Natural killer cell (primary cell): Measurements from ENCODE around the gene ZFP92. TPM values are rescaled to one million over a fixed set of nuclear protein-coding genes. Genes with fewer than 3 reads are reported as not detected.

ENCODE experiments used
- ATAC-seq, 3 donors: fragments of 150-1000 bp in 2 of 3; fragments of 200-7000 bp in 1 of 3; cut with Tn5 transposase; 1 replicate in 1 of 3; 2 replicates in 2 of 3; pipeline ENCODE4 v1.10.0; 2021; ENCODE audit warnings: mild to moderate bottlenecking in 2 of 3, moderate library complexity in 2 of 3
- DNase-seq, 2 donors: peaks; one replicate each; pipeline versions ENCODE4 v3.0.0 to v3.0.0-alpha.2; 2013 to 2021; ENCODE audit warnings: mixed read lengths in 1 of 2
- H3K27ac ChIP-seq: one replicate; pipeline ENCODE4 v1.5.1; 2013; ENCODE audit warnings: mild to moderate bottlenecking, low read length
- H3K27me3 ChIP-seq: one replicate; pipeline ENCODE4 v1.6.1; 2013; ENCODE audit warnings: low read length; ENCODE audit not compliant: control insufficient read depth, insufficient read depth
- H3K36me3 ChIP-seq: one replicate; pipeline ENCODE4 v1.6.1; 2013; ENCODE audit warnings: low read length; ENCODE audit not compliant: control insufficient read depth, insufficient read depth
- H3K4me1 ChIP-seq: one replicate; pipeline ENCODE4 v1.6.1; 2013; ENCODE audit warnings: low read length; ENCODE audit not compliant: control insufficient read depth, insufficient read depth
- H3K4me3 ChIP-seq: one replicate; pipeline ENCODE4 v1.5.1; 2013; ENCODE audit warnings: low read length
- H3K9me3 ChIP-seq: one replicate; pipeline ENCODE4 v1.6.1; 2013; ENCODE audit warnings: low read length; ENCODE audit not compliant: control insufficient read depth, insufficient read depth
- H3K27ac Mint-ChIP-seq, 2 donors: one replicate each; pipeline ENCODE4 v1.8.0; 2022; ENCODE audit warnings: mild to moderate bottlenecking in 2 of 2, mixed read lengths in 2 of 2, moderate library complexity in 1 of 2
- H3K27me3 Mint-ChIP-seq, 2 donors: one replicate each; pipeline ENCODE4 v1.8.0; 2022; ENCODE audit warnings: low read depth in 2 of 2, mixed read lengths in 2 of 2
- H3K36me3 Mint-ChIP-seq: one replicate; pipeline ENCODE4 v1.8.0; 2022; ENCODE audit warnings: mixed read lengths
- H3K4me1 Mint-ChIP-seq, 2 donors: one replicate each; pipeline ENCODE4 v1.8.0; 2022; ENCODE audit warnings: mixed read lengths in 2 of 2
- H3K4me3 Mint-ChIP-seq: one replicate; pipeline ENCODE4 v1.8.0; 2022; ENCODE audit warnings: mild to moderate bottlenecking, moderate library complexity, mixed read lengths
- H3K9me3 Mint-ChIP-seq, 2 donors: one replicate each; pipeline ENCODE4 v1.8.0; 2022; ENCODE audit warnings: mixed read lengths in 2 of 2
- WGBS: methylation state at CpG from one replicate; pipeline ENCODE4 v1.1.7; 2013; ENCODE audit warnings: missing lambda C conversion rate; ENCODE audit not compliant: insufficient coverage; 5-methylcytosine and 5-hydroxymethylcytosine counted together
- intact Hi-C: fragments of 100-400 bp; cut with micrococcal nuclease; formaldehyde crosslinking; loops from one replicate; pipeline ENCODE4 v1.14.2; 2022
- total RNA-seq, 4 donors: library from RNA; stranded (reverse); fragments of 120-200 nt in 1 of 4; gene quantifications; one replicate each; pipeline versions ENCODE4 v1.2.3 to v1.2.4, GENCODE V29; 2013 to 2022
- TF ChIP-seq, protein P1 (sequence below): fragments of 200-600 bp; IDR thresholded peaks from one replicate; pipeline ENCODE4 v1.8.0; 2022; ENCODE audit warnings: antibody characterized with exemption

The ZFP92 gene
- total RNA-seq, 3 donors from 2014 or later (not counting 1 experiment from before 2014, with no cell fraction given): 1.6 to 3.3 (median 2.9) TPM

DNA sequence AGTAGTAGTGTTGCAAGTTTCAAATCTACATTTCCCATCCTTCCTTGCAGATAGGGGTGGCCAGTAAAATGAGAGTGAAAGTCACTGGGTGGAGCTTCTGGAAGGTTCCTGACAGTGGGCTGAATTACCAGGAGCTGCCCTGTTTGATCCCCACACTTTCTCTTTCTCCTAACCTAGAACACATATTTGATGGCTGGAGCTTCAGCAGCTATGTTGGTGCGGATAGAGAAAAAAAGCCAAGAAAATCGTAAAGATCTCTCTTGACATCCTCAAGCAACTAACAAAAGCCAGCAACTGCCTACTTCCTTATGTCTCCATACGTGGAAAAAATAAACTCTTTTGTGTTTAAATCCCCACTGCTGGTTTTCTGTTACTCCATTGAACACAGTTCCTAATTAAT lies 45.2 kb upstream of the ZFP92 start:
- H3K27ac ChIP-seq: no peak overlapping the region
- Mint-ChIP-seq H3K4me3 (no peak overlapping the region), H3K27ac (no peak overlapping the region), H3K27me3 (peaks cover 3 to 42% of the 10 kb centered on the region in 2 donors), H3K4me1 (no peaks in the 10 kb centered on the region), H3K9me3 (no peaks in the 10 kb centered on the region), H3K36me3 (no peaks in the 10 kb centered on the region)
- 100% methylated on average over 1 of the region's 3 CpGs for WGBS
- no peak overlapping the region for H3K4me3 ChIP-seq
- H3K27me3 ChIP-seq: no peaks in the 10 kb centered on the region
- H3K9me3 ChIP-seq: no peaks in the 10 kb centered on the region
- TF ChIP-seq, protein P1, sequence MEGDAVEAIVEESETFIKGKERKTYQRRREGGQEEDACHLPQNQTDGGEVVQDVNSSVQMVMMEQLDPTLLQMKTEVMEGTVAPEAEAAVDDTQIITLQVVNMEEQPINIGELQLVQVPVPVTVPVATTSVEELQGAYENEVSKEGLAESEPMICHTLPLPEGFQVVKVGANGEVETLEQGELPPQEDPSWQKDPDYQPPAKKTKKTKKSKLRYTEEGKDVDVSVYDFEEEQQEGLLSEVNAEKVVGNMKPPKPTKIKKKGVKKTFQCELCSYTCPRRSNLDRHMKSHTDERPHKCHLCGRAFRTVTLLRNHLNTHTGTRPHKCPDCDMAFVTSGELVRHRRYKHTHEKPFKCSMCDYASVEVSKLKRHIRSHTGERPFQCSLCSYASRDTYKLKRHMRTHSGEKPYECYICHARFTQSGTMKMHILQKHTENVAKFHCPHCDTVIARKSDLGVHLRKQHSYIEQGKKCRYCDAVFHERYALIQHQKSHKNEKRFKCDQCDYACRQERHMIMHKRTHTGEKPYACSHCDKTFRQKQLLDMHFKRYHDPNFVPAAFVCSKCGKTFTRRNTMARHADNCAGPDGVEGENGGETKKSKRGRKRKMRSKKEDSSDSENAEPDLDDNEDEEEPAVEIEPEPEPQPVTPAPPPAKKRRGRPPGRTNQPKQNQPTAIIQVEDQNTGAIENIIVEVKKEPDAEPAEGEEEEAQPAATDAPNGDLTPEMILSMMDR: no peak
- ATAC-seq (no peak), DNase-seq (no peak)
- intact Hi-C loops: no loop called here
- H3K36me3 ChIP-seq: no peaks in the 10 kb centered on the region
- no peaks in the 10 kb centered on the region for H3K4me1 ChIP-seq

DNA sequence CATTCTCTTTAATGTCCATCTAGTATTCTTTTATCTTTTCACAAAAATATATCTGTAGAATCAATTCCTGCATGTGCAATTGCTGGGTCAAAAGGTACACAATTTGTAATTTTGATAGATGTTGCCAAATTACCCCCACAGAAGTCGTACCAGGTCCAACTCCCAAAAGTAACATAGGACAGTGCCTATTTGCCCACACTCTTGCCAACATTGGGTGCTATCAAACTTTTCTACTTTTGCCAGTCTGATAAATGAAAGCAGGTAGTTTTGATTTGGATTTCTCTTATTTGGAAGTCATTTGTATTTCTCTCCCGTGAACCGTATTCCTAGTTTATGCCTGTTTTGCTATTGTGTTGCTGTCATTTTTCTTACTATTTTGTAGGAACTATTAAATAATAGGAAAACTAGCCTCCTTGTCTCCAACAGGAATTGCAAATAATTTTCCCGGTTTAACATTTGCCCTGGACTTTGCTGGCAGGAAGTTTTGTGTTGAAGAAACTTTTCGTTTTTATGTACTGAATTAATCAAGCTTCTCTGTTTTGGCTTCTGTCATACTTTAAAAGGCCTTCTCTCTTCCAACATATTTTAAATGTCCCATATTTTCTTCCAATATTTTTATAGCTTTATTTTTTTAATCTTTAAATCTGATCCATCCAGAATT lies 44.3 kb upstream of the ZFP92 start:
- H3K4me3 ChIP-seq: no peak overlapping the region
- Mint-ChIP-seq H3K36me3 (no peaks in the 10 kb centered on the region), H3K4me1 (no peaks in the 10 kb centered on the region), H3K9me3 (no peaks in the 10 kb centered on the region), H3K27me3 (peaks cover 3 to 42% of the 10 kb centered on the region in 2 donors), H3K27ac (no peak overlapping the region), H3K4me3 (no peak overlapping the region)
- no peaks in the 10 kb centered on the region for H3K27me3 ChIP-seq
- 100% methylated on average over 1 of the region's 5 CpGs for WGBS
- DNase-seq (no peak), ATAC-seq (no peak)
- H3K27ac ChIP-seq: no peak overlapping the region
- intact Hi-C loops: no loop called here
- H3K4me1 ChIP-seq: no peaks in the 10 kb centered on the region
- no peaks in the 10 kb centered on the region for H3K36me3 ChIP-seq
- no peaks in the 10 kb centered on the region for H3K9me3 ChIP-seq
- TF ChIP-seq, protein P1: no peak

DNA sequence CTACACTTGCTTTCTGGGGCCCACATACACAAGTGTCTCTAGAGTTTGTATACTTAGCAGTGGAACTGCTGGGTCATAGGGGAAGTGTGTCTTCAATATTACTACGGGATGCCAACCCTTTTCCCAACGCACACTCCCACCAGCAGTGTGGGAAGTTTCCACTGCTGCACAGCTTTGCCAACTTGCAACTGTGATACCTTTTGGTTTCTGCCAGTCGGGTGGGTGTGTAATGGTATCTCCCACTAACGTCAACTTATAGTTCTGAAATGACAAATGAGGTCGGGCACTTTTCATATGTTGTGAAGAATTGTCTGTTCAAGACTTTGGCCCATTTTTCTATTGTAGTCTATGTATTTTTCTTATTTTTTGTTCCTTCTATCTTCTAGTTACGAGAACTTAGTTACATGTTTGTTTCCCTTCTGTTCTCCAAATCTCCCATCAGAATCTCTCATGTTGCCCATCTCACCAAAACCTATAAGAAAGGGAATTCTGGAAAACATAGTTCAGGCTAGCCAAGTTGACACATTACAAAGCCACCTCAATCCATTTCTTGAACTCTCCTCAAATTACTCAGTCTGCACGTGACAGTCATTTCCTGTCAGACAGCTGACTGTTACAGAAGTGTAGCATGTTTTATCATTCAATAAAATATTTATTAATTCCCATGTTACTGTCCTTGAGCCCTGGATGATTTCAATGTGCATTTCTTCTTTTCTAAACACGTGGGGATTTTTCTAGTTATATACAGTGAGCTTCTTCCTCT lies 40.8 kb upstream of the ZFP92 start:
- Mint-ChIP-seq H3K27ac (no peak overlapping the region), H3K9me3 (no peaks in the 10 kb centered on the region), H3K27me3 (peaks cover 6 to 53% of the 10 kb centered on the region in 2 donors), H3K36me3 (no peaks in the 10 kb centered on the region), H3K4me1 (no peaks in the 10 kb centered on the region), H3K4me3 (no peak overlapping the region)
- no peaks in the 10 kb centered on the region for H3K9me3 ChIP-seq
- no peak for ATAC-seq
- H3K36me3 ChIP-seq: no peaks in the 10 kb centered on the region
- DNase-seq: no peak
- H3K27me3 ChIP-seq: no peaks in the 10 kb centered on the region
- H3K4me3 ChIP-seq: no peak overlapping the region
- TF ChIP-seq, protein P1: no peak
- H3K4me1 ChIP-seq: no peaks in the 10 kb centered on the region
- no peak overlapping the region for H3K27ac ChIP-seq
- intact Hi-C loops: no loop called here
- WGBS: 82% methylated on average over 2 of the region's 8 CpGs
